RWPE2 (cell line): ENCODE data around the gene ZBTB46.
A peak's percentile ranks its signal among the peaks of the same experiment; 100 is the strongest.
"Not testable (repeated sequence)": the region's sequence is repeated elsewhere in the genome, so short reads cannot be mapped to it uniquely, and the experiment has no call there.

ENCODE experiments used
- ATAC-seq: fragments of 200-7000 bp; cut with Tn5 transposase; 3 replicates; pipeline ENCODE4 v1.9.1; 2021; ENCODE audit warnings: low read depth
- DNase-seq: peaks from one replicate; pipeline ENCODE4 v3.0.0-alpha.2; 2020; ENCODE audit warnings: low spot score
- H3K27ac ChIP-seq: fragments of 450-650 bp; 2 replicates; pipeline ENCODE4 v1.5.1; 2017; ENCODE audit warnings: mild to moderate bottlenecking; ENCODE audit not compliant: poor library complexity, severe bottlenecking
- H3K27me3 ChIP-seq: fragments of 250-450 bp; sonication (Bioruptor Pico); 2 replicates; pipeline ENCODE4 v1.5.1; 2021; ENCODE audit warnings: mild to moderate bottlenecking, moderate library complexity; ENCODE audit not compliant: insufficient read depth, poor library complexity, severe bottlenecking
- H3K36me3 ChIP-seq: fragments of 250-450 bp; sonication (Bioruptor Pico); 2 replicates; pipeline ENCODE4 v1.5.1; 2020; ENCODE audit warnings: low read depth, mild to moderate bottlenecking, moderate library complexity
- H3K4me1 ChIP-seq: fragments of 250-450 bp; sonication (Bioruptor Pico); 2 replicates; pipeline ENCODE4 v1.5.1; 2021; ENCODE audit warnings: mild to moderate bottlenecking, moderate library complexity; ENCODE audit not compliant: insufficient read depth, poor library complexity, severe bottlenecking
- H3K4me3 ChIP-seq: fragments of 250-450 bp; sonication (Bioruptor Pico); 2 replicates; pipeline ENCODE4 v1.5.1; 2021; ENCODE audit warnings: mild to moderate bottlenecking, moderate library complexity; ENCODE audit not compliant: severe bottlenecking
- H3K9me3 ChIP-seq: fragments of 250-450 bp; sonication (Bioruptor Pico); 2 replicates; pipeline ENCODE4 v1.5.1; 2021; ENCODE audit warnings: mild to moderate bottlenecking, moderate library complexity; ENCODE audit not compliant: severe bottlenecking
- TF ChIP-seq, protein P1 (sequence below): fragments of 450-650 bp; IDR thresholded peaks from one replicate; pipeline ENCODE4 v1.5.1; 2017; ENCODE audit warnings: mild to moderate bottlenecking, moderate library complexity; ENCODE audit not compliant: poor library complexity, severe bottlenecking

ZBTB46 gene, protein sequence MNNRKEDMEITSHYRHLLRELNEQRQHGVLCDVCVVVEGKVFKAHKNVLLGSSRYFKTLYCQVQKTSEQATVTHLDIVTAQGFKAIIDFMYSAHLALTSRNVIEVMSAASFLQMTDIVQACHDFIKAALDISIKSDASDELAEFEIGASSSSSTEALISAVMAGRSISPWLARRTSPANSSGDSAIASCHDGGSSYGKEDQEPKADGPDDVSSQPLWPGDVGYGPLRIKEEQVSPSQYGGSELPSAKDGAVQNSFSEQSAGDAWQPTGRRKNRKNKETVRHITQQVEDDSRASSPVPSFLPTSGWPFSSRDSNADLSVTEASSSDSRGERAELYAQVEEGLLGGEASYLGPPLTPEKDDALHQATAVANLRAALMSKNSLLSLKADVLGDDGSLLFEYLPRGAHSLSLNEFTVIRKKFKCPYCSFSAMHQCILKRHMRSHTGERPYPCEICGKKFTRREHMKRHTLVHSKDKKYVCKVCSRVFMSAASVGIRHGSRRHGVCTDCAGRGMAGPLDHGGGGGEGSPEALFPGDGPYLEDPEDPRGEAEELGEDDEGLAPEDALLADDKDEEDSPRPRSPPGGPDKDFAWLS

DNA sequence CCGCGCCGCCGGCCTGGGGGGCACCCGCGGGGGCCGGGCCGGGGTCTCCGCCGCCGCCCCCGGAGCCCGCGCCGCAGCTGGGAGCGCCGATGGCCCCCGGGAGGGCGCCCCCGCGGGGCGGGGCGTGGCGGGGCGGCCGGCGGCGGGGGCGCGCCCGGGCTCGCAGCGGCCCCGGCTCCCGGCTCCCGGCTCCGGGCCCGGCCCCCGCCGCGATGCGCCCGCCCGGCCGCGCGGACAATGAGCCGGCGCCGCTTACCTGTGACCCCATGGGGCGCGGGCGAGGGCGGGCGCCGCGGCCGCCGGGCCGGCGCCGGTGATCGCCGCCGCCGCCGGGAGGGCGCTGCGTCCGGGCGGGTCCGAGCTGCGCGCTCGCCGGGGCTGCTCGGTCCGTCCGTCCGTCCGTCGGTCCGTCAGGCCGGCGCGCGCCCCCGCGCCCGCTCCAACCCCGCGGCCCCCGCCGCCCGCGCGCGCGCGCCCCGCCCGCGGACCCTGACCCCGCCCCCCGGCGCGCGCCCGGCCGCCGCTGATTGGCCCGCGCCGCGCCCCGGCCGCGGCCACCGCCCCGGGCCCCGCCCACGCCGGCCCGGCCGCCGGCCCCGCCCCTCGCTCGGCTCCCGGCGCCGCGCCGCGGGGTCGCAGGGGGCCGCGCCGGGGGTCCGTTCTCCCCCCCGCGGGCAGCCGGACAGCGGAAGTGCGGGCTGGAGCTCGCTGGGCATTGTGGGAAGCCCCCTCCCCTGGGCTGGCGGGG lies at the start of gene ZBTB46:
ZBTB46 (minus strand) TSS at position 424 of the 748 bp plus-strand sequence. CDS start 40,507 bp downstream, outside the sequence.
- TF ChIP-seq, protein P1, sequence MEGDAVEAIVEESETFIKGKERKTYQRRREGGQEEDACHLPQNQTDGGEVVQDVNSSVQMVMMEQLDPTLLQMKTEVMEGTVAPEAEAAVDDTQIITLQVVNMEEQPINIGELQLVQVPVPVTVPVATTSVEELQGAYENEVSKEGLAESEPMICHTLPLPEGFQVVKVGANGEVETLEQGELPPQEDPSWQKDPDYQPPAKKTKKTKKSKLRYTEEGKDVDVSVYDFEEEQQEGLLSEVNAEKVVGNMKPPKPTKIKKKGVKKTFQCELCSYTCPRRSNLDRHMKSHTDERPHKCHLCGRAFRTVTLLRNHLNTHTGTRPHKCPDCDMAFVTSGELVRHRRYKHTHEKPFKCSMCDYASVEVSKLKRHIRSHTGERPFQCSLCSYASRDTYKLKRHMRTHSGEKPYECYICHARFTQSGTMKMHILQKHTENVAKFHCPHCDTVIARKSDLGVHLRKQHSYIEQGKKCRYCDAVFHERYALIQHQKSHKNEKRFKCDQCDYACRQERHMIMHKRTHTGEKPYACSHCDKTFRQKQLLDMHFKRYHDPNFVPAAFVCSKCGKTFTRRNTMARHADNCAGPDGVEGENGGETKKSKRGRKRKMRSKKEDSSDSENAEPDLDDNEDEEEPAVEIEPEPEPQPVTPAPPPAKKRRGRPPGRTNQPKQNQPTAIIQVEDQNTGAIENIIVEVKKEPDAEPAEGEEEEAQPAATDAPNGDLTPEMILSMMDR: no peak
- Histone ChIP-seq H3K27ac (no peak within 1 kb of the TSS), H3K36me3 (no peaks in the 10 kb centered on the region), H3K27me3 (peaks cover 48% of the 10 kb centered on the region), H3K4me1 (peaks cover 7% of the 10 kb centered on the region), H3K9me3 (no peaks in the 10 kb centered on the region), H3K4me3 (peak within 1 kb of the TSS; percentile 60)
- DNase-seq (no peak), ATAC-seq (0 out of 3 replicates have a peak, but pooled peaks have one; percentile 4)

DNA sequence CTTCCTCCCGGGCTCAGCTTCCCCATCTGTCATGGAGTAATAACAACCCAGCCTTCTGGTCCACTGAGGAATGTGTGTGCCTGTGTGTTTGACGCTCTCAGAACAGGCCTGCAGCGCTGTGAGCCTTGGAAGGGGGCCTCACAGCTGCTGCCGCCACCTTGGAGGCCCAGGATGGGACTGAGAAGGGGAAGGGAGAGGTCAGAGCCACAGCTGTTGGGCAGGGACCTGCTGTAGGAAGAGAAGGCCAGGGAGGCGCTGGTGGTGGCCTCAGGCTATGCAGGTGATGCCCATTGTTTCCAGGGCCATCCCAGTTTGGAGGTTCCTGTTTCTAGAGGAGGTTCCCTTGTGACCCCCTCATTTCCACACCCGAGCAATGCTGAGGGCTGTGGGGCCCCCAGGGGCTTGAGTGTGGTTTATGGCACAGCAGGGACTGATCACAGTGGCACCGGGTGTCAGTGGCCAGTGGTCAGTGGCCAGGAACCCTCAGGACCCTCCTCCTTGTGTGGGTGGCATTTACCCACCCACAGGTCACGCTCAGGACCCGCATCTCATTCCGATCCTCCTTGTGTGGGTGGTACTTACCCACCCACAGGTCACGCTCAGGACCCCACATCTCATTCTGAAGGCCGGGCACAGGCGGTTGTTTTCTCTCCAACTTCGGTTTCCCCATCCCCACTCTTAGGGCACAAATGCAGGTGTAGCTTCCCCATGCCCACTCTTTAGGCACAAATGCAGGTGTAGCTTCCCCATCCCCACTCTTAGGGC lies 48.0 kb upstream of the ZBTB46 start:
- DNase-seq (peak; percentile 74), ATAC-seq (no peak)
- TF ChIP-seq, protein P1: no peak
- Histone ChIP-seq H3K27ac (no peak overlapping the region), H3K36me3 (peaks cover 87% of the 10 kb centered on the region), H3K27me3 (no peaks in the 10 kb centered on the region), H3K4me1 (no peaks in the 10 kb centered on the region), H3K4me3 (no peak overlapping the region), H3K9me3 (no peaks in the 10 kb centered on the region)

DNA sequence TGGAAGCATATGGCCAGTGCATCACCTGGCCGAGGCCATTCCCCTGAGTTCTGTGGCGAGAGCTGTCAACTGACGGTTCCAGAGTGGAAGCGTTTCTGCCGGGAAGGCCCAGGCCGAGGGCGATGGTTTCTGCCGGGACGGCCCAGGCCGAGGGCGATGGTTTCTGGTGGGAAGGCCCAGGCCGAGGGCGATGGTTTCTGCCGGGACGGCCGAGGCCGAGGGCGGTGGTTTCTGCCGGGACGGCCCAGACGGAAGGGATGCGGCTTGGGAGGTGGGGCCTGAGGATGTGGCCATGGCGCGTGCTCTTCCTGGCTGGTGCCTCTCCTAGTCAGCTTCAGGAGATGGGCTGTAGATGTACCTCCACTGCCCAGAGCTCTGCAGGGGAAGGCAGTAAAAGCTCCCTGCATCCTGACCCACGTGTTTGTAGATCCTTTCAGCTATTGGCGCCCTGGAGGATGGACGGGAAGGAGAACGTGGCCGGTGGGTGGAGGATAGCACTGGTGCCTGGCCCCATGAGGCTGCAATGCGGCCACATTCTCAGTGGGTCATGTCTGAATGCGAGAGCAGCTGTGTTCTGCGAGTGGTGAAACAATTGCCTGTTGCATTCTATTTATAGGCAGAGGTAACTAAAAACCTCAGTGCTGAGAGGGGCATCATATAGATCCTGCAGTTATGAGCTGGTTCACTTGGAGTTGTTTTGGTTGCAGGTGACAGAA lies 46.8 kb upstream of the ZBTB46 start:
- peaks cover 9% of the 10 kb centered on the region for H3K4me1 ChIP-seq
- H3K4me3 ChIP-seq: no peak overlapping the region
- no peaks in the 10 kb centered on the region for H3K27me3 ChIP-seq
- ATAC-seq: no peak
- TF ChIP-seq, protein P1: no peak
- H3K36me3 ChIP-seq: peaks cover 87% of the 10 kb centered on the region
- peak; percentile 83 for DNase-seq
- no peaks in the 10 kb centered on the region for H3K9me3 ChIP-seq
- no peak overlapping the region for H3K27ac ChIP-seq

DNA sequence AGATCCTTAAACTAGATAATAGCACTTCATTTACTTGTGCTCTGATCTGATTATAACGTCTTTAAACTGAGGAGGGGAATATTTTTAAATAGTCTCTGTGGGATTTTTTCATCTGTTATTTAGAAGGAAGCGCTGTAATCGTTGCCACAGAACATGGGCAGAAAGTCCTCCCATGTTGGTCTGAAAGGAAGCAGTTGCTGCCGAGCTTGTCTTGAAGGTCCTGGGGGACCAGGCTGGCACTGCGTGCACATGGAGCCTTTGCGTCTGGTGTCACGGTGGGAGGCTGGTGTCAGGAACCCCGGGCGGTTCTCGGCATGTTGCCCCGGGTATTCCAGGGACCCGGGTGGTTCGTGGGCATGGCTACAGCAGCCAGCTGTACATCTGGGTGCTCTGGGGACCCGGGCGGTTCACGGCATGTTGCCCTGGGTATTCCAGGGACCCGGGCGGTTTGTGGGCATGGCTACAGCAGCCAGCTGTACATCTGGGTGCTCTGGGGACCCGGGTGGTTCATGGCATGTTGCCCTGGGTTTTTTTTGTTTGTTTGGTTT lies 45.5 kb upstream of the ZBTB46 start:
- Histone ChIP-seq H3K27me3 (no peaks in the 10 kb centered on the region), H3K36me3 (peaks cover 87% of the 10 kb centered on the region), H3K4me3 (no peak overlapping the region), H3K27ac (no peak overlapping the region), H3K9me3 (no peaks in the 10 kb centered on the region), H3K4me1 (peaks cover 19% of the 10 kb centered on the region)
- ATAC-seq (no peak), DNase-seq (peak; percentile 80)
- TF ChIP-seq, protein P1: no peak

DNA sequence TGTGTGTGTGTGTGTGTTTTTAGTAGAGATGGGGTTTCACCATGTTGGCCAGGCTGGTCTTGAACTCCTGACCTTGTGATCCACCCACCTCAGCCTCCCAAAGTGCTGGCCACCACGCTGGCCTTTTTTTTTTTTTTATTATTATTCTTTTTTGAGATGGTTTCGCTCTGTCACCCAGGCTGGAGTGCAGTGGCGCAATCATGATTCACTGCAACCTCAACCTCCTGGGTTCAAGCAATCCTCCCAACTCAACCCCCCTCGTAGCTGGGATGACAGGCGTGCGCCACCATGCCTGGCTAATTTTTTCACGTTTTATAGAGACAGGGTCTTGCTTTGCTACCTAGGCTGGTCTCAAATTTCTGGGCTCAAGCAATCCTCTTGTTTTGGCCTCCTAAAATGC lies 43.2 kb upstream of the ZBTB46 start:
- Histone ChIP-seq H3K4me1 (peaks cover 19% of the 10 kb centered on the region), H3K27ac (peak overlapping the region; percentile 80), H3K36me3 (peaks cover 95% of the 10 kb centered on the region)
- not testable (repeated sequence) for DNase-seq, H3K9me3 ChIP-seq, H3K27me3 ChIP-seq, ATAC-seq, H3K4me3 ChIP-seq
